ENCODE data around the gene HOXA9.

- TF ChIP-seq CTCF (optimal IDR thresholded peaks at IDR 0.05 in 1 of 3, IDR thresholded peaks at IDR 0.05 in 1 of 3, conservative IDR thresholded peaks at IDR 0.05 in 1 of 3; ENCODE audit: extremely low read depth in 1 of 3, insufficient read depth in 2 of 3, low read length in 3 of 3) (no peak), EZH2 (IDR thresholded peaks at IDR 0.05; ENCODE audit: low read length) (no peak)
These were observed 2.6 kb upstream of the HOXA9 start for GRCh38 chr7:27167916-27168264.

Measured in keratinocyte (primary cell).